Measurements from ENCODE around the gene OLFML2B.
A peak's percentile ranks its signal among the peaks of the same experiment; 100 is the strongest.

The OLFML2B gene

GRCh38 chr1:161943737-161944136 is 79.9 kb downstream of the OLFML2B start:
- peak; percentile 31 for DNase-seq

GRCh38 chr1:161941726-161942436 is 81.8 kb downstream of the OLFML2B start:
- DNase-seq, result no peak

GRCh38 chr1:161940866-161941591 is 82.6 kb downstream of the OLFML2B start:
- DNase-seq, result peak; percentile 73

GRCh38 chr1:161936786-161937185 is 86.9 kb downstream of the OLFML2B start:
- DNase-seq, result peak; percentile 11

GRCh38 chr1:161935264-161935663 is 88.4 kb downstream of the OLFML2B start:
- no peak for DNase-seq

GRCh38 chr1:161933592-161934588 is 89.8 kb downstream of the OLFML2B start:
- no peak for DNase-seq
